Measurements from ENCODE around the gene ILKAP.

The ILKAP gene

DNA sequence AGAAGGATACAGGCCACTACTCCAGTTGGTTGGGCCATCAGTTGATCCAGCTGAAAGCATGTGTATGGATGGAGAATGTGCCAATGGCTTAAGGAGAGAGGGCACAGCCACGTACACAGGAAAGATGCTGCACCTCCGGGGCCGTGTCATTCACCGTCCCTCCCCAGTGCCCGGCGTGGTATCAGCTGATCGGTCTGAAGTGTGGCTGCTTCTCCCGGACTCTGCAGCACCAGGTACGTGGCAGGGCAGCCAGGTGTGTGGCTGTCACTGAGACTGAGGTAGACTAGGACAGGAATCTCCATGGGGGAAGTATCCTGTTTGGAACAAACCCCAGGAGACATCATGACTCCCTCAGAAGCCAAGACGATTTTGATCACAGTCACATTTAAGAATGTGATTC lies 48.9 kb downstream of the ILKAP start:
- Histone ChIP-seq H3K9me3 (no peaks in the 10 kb centered on the region), H3K4me1 (peaks cover 0 to 13% (median 12%) of the 10 kb centered on the region in 4 donors), H3K4me3 (no peak overlapping the region), H3K27ac (no peak overlapping the region), H3K27me3 (peaks cover 0 to 16% of the 10 kb centered on the region in 2 donors), H3K36me3 (peaks cover 0 to 20% (median 0%) of the 10 kb centered on the region in 3 donors)
- intact Hi-C loops (cut with DNase I; ENCODE audit: low total_unique reads) = no loop called here
- no peak for TF ChIP-seq CTCF (IDR thresholded peaks at IDR 0.05)
- no peak for DNase-seq

DNA sequence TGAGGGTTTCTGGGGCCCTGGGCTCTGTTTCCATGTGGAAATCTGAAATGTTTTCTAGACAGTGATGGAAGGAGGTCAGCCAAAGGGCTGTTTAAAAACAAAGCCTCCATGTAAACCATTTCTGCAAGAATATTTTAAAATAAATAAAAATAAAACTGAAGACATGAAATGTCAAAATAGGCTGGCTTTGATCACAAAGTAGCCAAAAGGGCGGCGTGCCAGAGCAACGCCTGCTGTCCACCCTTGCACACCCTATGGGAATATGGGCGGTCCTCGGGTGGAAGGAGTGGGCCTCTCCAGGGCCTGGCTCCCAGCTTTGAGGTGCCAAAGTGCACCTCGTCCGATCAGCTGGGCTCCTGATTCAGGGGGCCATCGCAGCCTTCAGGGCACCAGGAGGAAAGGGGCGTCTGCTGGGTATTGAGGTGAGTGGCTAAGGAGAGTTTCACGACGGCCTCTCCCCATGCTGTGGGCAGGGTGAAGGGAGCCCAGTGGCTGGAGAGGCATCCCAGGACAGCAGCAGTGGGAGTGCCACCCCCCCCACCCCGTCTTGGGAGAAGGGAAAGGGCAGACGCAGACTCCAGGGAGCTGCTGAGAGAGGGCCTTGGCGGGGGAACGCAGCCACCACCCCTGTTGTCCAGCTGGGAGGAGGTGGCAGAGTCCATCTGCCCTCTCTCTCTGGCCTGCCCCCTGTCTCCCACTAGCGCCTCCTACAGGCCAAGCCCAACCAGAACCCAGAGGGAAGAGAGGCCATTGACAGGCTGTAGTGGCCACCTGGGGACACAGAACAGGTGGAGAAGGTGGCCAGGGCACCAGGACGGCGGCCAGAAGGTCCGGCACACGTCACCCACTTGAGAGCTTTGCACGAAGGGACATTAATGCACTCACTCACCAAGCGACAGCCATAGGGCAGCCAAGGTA lies 50.5 kb downstream of the ILKAP start:
- Histone ChIP-seq H3K9me3 (no peaks in the 10 kb centered on the region), H3K4me3 (no peak overlapping the region), H3K36me3 (peaks cover 0 to 34% (median 8%) of the 10 kb centered on the region in 3 donors), H3K4me1 (no peaks in the 10 kb centered on the region), H3K27ac (no peak overlapping the region), H3K27me3 (peaks cover 0 to 2% of the 10 kb centered on the region in 2 donors)
- intact Hi-C loops (cut with DNase I; ENCODE audit: low total_unique reads) = no loop called here
- no peak for DNase-seq
- no peak for TF ChIP-seq CTCF (IDR thresholded peaks at IDR 0.05)

DNA sequence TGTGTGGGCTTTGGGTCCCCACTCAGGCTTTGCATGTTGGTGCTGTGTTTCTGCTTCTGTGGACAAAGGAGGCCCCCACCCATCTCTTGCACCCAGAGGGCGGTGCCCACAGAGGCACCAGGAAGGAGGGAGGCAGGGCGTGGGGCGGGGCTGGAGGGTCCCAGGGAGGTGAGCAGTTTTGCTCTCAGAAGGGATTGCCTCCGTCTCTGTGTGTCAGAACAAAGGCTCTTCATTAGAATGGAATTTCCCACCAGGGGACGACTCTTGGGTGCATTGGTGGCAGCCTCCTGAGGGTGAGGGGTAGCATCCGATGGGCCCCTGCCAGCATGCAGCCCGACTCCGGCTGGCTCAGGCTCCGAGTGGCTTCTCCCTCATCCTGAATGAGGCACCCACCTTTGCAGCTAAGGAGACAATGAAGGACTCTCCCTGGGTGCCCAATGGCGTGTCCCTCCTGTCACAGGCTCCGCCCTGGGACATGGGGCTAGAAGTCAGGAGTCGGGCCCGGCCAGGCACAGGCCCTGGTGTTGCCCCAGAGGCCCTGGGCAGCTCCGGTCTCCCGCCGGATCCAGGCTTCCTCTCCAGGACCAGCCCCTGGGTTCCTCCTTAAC lies 51.8 kb downstream of the ILKAP start:
- H3K4me1 ChIP-seq = no peaks in the 10 kb centered on the region
- H3K27me3 ChIP-seq = no peaks in the 10 kb centered on the region
- intact Hi-C loops (cut with DNase I; ENCODE audit: low total_unique reads) = no loop called here
- H3K36me3 ChIP-seq = peaks cover 0 to 39% (median 8%) of the 10 kb centered on the region in 3 donors
- no peak for DNase-seq
- H3K27ac ChIP-seq = no peak overlapping the region
- no peak for TF ChIP-seq CTCF (IDR thresholded peaks at IDR 0.05)
- H3K9me3 ChIP-seq = no peaks in the 10 kb centered on the region
- no peak overlapping the region for H3K4me3 ChIP-seq

GRCh38 chr2:238151205-238151604 lies 52.3 kb downstream of the ILKAP start:
- H3K27ac ChIP-seq = no peak overlapping the region
- no peaks in the 10 kb centered on the region for H3K27me3 ChIP-seq
- H3K9me3 ChIP-seq = no peaks in the 10 kb centered on the region
- intact Hi-C loops (cut with DNase I; ENCODE audit: low total_unique reads) = no loop called here
- H3K4me1 ChIP-seq = no peaks in the 10 kb centered on the region
- H3K4me3 ChIP-seq = no peak overlapping the region
- TF ChIP-seq CTCF (IDR thresholded peaks at IDR 0.05) = no peak
- H3K36me3 ChIP-seq = peaks cover 0 to 39% (median 8%) of the 10 kb centered on the region in 3 donors
- no peak for DNase-seq

GRCh38 chr2:238150686-238151085 lies 52.8 kb downstream of the ILKAP start:
- H3K27ac ChIP-seq = no peak overlapping the region
- H3K4me1 ChIP-seq = no peaks in the 10 kb centered on the region
- H3K9me3 ChIP-seq = no peaks in the 10 kb centered on the region
- no peaks in the 10 kb centered on the region for H3K27me3 ChIP-seq
- intact Hi-C loops (cut with DNase I; ENCODE audit: low total_unique reads) = no loop called here
- no peak for TF ChIP-seq CTCF (IDR thresholded peaks at IDR 0.05)
- H3K4me3 ChIP-seq = no peak overlapping the region
- no peak for DNase-seq
- peaks cover 0 to 43% (median 8%) of the 10 kb centered on the region in 3 donors for H3K36me3 ChIP-seq

Measured in tibial artery (tissue), 4 donors.